GM19239 (cell line): Measurements from ENCODE around the gene AKNA.
"Not testable (repeated sequence)": the region's sequence is repeated elsewhere in the genome, so short reads cannot be mapped to it uniquely, and the experiment has no call there.

Experiments
- DNase-seq: peaks from one replicate; pipeline ENCODE4 v3.0.0; 2011; ENCODE audit warnings: low spot score; ENCODE audit not compliant: insufficient read length
- FAIRE-seq: peaks from 2 replicates; lab custom pipeline; 2011; peaks lifted over from hg19 to GRCh38; lab: Jason Lieb, UNC

AKNA gene

DNA sequence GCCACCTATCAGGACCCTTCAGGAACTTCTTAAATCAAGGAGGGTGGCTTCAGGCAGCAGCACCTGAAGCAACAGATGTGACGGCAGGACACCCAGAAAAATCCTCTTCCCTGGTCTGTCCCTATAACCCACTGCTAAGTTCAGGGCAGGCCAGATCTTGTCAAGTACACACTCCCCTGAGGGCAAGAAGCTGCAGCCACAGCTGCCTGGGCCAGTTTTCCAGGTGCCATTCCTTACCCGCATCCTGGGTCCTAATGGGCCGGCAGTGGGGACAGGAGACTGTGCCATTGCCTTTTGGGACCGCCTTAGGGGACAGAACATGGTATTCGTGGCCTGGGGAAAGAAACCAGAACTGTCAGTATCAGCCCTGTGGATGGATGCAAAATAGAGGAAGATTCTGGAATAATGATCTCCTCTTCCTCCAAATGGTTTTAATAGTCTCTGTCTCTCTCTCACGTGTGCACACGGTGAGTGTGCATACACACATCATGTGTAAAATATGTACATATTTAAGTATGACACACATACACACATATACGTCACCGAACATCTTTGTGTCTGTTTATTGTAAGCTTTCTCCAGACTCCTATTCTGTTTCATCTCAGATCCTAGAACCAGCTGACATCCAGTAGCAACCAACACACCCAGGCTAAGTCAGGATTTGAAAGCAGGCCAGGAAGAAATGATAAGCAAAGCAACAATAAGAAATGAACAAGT, 44.2 kb downstream of the AKNA start:
- no peak for DNase-seq
- FAIRE-seq: no peak

DNA sequence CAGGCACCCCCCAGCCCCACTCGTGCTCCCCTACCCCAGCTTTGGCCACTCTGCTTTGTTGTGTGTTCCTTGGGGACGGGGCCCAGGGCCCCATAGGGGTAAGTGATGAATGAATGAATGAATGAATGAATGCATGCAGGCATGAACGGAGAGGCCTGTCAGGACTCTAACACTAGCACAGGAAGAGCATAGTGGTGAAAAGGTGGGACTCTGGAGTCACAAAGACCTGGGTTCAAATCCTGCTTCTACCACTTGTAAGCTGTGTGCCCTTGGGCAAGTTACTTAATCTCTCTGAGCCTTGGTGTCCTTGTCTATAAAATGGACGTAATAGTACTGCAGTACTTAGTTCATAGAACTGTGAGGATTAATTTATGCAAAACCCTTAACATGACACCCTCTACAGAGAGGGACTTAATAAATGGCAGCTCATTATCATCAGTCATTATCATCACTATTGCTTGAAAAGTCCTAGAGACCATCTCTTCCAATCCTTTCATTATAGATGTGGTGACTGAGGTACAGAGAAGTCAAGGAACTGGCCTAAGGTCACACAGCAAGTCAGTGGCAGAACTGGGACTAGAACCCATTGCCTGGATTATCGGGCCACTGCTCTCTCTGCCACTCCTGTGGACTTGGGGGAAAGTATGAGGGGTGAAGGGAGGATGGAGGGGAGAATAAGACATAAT, 44.9 kb downstream of the AKNA start:
- FAIRE-seq (no peak), DNase-seq (no peak)

DNA sequence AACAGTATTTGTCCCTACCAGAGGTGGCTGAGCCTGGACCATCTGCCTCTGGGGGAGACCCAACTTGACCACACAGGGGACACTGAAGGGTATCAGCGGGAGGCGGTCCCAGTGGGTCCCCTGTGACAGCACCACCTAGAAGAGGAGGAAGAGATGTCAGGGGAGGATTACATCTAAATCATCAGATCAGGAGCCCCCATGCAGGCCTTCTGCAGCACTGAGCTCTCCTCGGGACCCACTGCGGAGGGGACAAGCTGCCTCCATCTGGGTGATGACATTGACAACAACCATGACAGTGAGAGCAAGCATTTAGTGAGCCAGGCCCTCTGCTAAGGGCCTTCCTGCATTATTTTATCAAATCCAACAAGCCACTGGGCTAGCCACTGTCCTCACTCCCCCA, 45.8 kb downstream of the AKNA start:
- FAIRE-seq: no peak
- no peak for DNase-seq

DNA sequence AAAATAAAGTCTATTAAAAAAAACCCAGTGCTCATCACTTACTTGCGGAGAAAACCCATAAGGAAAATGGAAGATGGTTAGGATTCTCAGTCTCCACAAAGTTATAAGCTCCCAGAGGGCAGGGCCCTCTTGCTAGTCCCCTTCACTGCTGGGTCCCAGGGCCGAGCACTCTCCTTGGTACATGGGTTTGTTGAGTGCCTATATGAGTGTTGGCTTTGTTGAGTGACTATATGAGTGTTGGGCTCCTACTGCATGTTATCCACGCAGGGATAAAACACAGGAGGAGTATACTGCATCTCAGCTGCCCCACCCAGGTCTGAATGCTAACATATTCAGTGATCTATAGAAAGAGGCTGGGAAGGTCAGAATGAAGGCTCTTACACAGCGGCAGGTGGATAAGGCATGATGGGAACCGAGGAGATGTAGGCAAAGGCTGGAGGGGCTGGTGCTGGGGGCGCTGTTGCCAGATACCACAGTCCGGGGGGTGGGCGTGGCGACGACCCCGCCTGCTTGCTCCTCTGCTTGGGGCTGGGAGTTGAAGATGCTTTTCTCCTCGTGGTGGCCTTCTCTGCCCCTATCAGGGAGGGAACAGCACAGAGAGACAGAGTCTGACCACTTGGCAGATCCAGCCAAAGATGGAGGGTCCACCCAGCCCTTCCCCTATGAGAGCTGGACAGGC, 46.5 kb downstream of the AKNA start:
- DNase-seq: no peak
- FAIRE-seq: no peak

DNA sequence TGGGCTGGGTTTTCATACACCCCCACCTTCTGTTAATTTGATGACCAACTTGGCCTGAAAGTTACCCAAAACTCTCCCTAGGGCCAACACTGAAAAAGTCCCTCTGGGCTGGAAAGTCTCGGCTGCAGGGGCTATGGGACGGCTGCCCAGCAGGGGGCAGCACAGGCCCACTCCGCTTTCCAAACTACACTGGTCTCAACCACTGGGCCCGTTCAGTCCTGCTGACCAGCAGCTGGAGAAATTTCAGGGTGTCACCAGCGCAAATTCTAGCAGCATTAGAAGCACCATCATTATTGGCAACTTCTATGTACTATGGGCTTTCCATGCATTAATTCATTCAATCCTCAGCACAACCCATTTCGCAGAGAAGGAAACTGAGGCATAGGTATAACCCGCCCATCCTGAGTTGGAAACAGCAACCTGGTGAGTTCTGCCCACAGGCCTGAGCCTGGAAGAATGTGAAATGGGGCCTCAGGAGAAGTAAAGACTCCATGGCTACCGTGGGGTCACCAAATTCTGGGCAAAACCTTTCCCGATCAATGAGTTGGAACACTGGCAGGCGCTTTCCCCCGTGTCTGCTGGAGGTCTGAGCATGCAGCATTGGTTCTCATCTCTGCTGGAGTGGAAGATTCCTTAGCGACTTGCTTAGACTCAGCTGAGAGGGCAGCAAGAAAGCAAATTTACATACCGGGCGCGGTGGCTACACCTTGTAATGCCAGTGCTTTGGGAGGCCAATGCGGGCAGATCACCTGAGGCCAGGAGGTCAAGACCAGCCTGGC, 48.5 kb downstream of the AKNA start:
- FAIRE-seq: peak; percentile 96
- peak; percentile 75 for DNase-seq

DNA sequence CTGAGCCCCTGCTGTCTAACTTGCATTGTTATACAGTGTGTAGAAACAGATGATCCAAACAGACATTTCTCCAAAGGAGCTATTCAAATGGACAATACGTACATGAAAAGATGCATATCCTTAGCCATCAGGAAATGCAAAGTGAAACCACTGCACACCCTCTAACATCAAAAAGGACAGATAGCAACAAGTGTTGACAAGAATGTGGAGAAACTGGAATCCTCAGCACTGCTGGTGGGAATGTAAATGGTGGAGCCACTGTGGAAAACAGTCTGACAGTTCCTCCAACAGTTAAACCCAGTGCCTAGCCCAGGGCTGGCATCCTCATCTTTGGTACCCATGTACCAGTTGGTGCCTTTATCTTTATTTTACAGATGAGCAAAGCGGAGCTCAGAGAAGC, 49.6 kb downstream of the AKNA start:
- no peak for FAIRE-seq
- no peak for DNase-seq

DNA sequence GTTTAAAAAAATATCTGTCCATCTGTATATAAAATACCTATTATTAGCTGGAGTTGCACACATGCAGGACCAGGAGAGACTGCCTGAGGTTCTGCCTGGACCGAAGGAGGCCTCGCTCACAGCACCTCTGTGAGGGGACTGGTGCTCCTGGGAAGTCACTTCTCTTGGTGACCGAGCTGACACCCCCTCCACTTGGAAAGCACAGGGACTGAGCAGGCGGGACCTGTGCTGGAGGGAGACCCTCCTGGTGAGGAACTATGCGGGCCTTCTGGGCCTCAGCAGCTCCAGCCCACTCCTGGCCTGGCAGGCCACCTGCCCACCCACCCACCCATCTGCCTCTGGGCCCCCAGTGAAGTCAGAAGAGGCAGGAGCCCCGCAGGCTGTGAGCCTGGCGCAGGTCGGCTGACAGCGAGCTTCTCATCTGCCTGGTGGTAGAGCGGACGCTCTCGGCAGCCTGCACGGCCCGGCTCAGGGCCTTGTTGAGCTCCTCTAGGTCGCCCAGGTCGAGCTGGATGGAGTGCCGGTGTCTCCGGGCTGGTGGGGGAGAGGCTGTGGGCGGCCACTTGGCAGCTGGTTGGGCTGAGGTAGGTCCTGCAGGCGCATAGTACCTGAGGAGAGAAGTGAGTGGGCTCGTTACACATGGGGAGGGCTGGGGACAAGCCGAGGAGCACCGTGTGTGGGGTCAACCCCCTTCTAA, 50.9 kb downstream of the AKNA start:
- DNase-seq: no peak
- FAIRE-seq: no peak

DNA sequence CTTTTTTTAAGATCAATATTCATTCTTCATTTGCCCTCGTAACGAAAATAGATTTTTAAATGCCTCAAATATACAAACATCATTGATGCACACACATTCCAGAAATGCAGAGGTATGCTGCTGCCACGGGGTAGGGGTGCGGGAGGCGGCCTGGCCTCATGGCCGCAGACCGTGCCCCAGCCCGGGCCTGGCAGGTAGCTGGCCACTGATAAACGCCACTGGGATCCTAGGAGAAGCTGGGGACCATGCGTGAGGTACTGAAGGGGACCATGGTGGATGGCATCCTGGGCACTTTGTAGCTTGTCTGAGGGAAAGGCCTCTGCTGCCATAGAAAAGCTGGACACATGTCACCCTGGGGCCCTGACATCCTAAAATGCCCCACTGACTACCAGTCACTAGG, 51.6 kb downstream of the AKNA start:
- DNase-seq: no peak
- no peak for FAIRE-seq

DNA sequence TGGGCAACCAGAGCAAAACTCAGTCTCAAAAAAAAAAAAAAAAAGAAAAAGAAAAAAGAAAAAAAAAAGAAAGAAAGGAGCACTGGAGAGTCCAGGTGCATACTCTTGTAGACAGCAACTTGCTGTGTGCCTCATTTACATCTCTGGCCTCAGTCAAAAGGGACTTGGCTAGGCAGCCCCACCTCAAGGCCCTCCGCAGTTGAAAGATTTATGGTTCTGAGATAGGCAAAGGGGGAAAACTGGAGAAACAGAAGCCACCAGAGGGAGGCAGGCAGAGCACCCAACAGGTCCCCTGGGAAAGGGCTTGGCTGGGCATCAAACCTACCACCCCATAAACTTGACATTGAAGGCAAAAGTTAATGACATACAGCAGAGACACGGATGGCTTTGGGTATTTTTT, 52.0 kb downstream of the AKNA start:
- FAIRE-seq (no peak), DNase-seq (no peak)

DNA sequence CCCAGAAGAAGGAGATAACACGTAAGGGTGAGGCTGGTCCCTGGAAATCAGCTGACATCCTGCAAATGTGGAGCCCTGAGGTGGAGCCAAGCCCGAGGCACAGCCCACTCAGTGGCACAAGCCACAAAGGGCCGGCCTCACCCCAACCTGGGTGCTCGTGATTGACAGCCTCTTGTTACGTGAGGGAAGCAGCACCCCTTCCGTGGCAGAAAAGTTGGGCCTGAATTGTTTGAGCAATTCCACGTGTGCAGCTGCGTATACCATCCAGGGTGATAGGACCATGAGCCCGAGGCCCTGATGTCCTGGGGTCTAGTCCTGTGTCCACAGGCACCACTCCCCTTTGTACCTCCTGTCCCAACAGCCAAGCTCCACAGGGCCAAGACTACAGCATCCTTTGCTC, 53.3 kb downstream of the AKNA start:
- DNase-seq (no peak), FAIRE-seq (no peak)

DNA sequence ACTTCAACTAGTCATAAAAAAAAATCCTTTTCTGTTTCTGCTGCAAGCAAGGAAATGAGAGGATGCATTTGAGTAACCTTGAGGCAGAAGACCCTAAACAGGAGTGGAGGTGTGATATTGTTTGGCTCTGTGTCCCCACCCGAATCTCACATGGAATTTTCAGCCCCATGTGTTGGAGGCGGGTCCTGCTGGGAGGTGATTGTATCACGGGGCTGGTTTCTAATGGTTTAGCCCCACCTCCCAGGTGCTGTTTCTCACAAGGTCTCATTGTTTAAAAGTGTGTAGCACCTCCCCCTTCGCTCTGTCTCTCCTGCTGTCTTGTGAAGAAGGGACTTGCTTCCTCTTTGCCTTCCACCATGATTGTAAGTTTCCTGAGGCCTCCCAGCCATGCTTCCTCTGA, 54.1 kb downstream of the AKNA start:
- not testable (repeated sequence) for DNase-seq, FAIRE-seq

DNA sequence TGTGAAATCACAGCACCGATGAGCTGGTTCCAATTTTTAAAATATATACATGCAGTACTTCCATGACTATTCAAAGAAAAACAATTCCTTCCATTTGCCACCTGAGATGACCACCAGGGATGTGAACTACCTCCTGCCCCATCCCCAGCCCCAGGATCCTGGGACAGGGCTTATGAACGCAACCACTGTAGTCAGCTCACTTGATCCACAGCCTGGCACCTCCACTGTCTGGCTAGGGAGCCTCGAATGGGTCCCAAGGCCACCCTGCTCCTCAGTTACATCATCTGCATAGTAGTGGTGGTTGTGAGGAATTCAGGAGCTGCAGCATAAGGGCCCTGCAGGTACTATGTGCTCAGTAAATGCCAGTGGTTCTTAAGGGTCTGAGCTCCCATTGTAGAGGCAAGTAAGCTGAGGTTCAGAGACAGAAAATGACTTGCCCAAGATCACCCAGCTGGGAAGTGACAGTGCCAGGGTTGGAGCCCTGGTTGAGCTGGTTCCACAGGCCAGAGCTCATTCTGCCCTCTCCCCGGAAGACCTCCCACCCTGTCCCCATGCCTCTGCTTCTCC, 55.2 kb downstream of the AKNA start:
- not testable (repeated sequence) for FAIRE-seq, DNase-seq

DNA sequence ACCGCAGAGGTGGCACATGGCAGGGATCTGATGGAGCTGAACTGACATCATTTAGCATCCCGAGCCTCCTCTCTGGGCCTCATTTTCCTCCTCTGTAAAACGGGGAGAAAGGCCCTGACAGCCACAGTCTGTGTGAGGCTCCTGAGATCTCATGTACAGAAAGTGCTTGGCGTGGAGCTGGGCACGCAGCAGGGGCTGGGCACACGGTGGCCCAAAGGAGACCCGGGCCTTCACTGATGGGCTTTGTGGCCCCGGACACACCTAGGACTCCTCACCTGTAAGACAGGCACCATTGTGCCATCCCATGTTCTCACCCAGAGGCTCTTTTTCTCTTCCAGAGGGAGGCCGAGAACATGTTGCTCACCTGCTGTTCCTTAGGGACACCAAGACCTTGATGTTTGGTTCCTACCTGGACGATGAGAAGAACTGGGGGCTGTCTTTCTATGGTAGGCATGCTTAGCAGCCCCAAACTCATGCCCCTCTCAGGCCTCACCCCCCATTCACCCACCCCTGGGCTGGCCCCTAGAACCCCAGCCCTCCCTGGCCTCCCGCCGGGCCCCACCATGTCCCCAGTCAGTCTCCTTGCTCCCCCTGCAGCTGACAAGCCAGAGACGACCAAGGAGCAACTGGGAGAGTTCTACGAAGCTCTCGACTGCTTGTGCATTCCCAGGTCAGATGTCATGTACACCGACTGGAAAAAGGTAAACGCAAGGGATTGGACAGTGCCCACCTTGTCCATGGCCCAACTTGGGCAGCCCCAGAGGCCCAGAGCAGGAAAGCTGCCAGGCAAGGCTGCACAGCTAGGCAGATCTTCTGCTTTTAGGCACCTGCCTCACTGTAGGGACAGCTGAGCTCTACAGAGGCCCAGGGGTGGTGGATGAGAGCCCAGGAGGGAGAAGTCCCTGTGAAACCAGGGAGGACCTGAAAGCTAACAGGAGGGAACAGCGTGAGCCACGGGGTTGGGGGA, 56.3 kb downstream of the AKNA start:
- FAIRE-seq, DNase-seq: not testable (repeated sequence)

DNA sequence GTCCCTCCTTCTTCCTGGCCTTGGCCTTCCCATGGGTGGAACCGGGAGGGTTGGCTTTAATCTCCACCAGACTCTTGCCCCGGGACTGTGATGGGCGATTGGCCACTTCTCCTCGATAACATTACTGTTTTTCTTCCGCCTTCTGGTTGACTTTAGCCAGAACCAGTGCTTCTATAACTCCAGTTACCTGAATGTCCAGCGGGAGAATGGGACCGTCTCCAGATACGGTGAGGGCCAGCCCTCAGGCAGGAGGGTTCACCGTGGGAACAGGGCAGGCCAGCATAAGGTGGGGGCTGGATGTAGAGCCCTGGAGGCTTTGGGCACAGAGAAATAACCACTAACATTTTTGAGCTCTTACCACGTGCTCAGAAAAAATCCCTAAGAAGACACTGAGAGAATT, 57.1 kb downstream of the AKNA start:
- no peak for FAIRE-seq
- DNase-seq: no peak

DNA sequence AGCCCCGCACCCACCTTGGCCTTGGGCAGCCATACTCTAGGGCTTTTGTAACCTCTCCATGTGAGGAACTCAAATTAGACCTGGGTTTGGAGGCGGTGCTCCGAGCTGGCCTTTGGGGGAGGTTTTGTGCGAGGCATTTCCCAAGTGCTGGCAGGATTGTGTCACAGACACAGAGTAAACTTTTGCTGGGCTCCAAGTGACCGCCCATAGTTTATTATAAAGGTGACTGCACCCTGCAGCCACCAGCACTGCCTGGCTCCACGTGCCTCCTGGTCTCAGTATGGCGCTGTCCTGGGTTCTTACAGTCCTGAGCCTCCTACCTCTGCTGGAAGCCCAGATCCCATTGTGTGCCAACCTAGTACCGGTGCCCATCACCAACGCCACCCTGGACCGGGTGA, 58.2 kb downstream of the AKNA start, which contains the start of gene ORM2:
ORM2 (plus strand) TSS at position 245 of the 398 bp plus-strand sequence; CDS start at position 281, 36 bp downstream.
- not testable (repeated sequence) for DNase-seq, FAIRE-seq

DNA sequence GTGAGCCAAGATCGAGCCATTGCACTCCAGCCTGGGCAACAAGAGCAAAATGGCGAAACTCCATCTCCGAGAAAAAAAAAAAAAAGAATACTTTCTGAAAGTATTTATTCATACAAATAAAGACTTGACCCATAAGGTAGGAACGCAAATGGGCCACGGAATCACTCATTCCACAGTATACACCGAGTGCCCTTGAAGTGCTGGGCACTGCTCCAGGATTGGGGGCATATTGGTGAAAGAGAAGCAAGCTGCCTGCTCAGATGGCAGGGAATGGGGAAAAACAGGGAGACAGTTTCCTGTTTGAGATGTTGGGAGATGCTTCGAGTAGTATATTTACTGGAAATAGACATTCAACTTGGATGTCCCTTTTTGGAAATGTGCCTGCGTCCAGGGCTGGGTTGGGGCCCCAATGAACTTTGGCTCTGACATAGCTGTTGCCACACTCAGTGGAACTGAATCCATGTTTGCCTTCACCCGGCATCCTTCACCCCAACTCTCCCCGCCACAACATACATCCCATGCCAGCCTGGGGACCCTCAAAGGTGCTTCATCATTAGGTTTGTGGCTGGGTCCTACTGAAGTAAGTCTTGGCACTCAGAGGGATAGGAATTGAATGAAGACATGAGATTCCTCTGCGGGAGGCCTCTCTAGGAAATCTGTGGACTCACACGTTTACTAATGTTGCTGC, 58.7 kb downstream of the AKNA start:
- not testable (repeated sequence) for DNase-seq, FAIRE-seq

DNA sequence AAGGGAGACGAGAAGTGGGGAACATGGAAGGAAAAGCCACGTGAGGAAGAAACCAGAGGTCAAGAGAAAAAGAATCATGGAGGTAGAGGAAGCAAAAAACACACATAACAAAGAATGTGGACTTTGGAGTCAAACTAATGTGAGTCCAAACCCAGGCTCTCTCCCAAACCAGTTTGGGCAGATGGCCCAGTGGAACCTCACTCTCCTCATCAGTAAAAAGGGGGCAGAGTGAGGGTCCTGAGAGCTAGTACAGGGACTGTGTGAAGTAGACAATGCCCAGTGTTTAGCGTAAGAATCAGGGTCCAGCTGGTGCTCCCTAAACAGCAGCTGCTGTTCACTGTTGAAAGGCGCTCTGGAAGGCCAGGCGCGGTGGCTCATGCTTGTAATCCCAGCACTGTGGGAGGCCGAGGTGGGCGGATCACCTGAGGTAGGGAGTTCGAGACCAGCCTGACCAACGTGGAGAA, 59.4 kb downstream of the AKNA start:
- not testable (repeated sequence) for DNase-seq, FAIRE-seq

DNA sequence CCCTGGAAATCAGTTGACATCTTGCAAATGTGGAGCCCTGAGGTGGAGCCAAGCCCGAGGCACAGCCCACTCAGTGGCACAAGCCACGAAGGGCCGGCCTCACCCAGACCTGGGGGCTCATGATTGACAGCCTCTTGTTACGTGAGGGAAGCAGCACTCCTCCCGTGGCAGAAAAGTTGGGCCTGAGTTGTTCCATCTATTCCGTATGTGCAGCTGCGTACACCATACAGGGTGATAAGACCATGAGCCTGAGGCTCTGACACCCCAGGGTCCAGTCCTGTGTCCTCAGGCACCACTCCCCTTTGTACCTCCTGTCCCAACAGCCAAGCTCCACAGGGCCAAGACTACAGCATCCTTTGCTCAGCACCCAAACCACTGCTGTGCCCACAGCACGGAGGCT, 60.0 kb downstream of the AKNA start:
- FAIRE-seq (no peak), DNase-seq (no peak)
